Measurements from ENCODE around the gene HAUS2.

HAUS2 gene

GRCh38 chr15:42608110-42608531, 59.5 kb downstream of the HAUS2 start:
- H3K27ac Mint-ChIP-seq: no peak overlapping the region
- H3K4me3 Mint-ChIP-seq: no peak overlapping the region
- no peaks in the 10 kb centered on the region for H3K9me3 Mint-ChIP-seq
- peaks cover 2% of the 10 kb centered on the region for H3K27me3 Mint-ChIP-seq
- intact Hi-C loops (cut with micrococcal nuclease): no loop called here
- H3K4me1 Mint-ChIP-seq (ENCODE audit: low read depth): peaks cover 16% of the 10 kb centered on the region
- H3K36me3 Mint-ChIP-seq (ENCODE audit: low read depth): no peaks in the 10 kb centered on the region

- H3K27ac Mint-ChIP-seq: no peak overlapping the region
- H3K27me3 Mint-ChIP-seq: peaks cover 2% of the 10 kb centered on the region
- H3K4me1 Mint-ChIP-seq (ENCODE audit: low read depth): peaks cover 16% of the 10 kb centered on the region
- H3K36me3 Mint-ChIP-seq (ENCODE audit: low read depth): no peaks in the 10 kb centered on the region
- intact Hi-C loops (cut with micrococcal nuclease): no loop called here
- H3K4me3 Mint-ChIP-seq: no peak overlapping the region
- no peaks in the 10 kb centered on the region for H3K9me3 Mint-ChIP-seq
These were observed 60.3 kb downstream of the HAUS2 start for GRCh38 chr15:42608752-42609488.

GRCh38 chr15:42611532-42611931, 62.9 kb downstream of the HAUS2 start:
- Mint-ChIP-seq H3K9me3 (no peaks in the 10 kb centered on the region), H3K27me3 (peaks cover 2% of the 10 kb centered on the region), H3K4me3 (no peak overlapping the region), H3K36me3 (ENCODE audit: low read depth) (no peaks in the 10 kb centered on the region), H3K27ac (no peak overlapping the region), H3K4me1 (ENCODE audit: low read depth) (peaks cover 7% of the 10 kb centered on the region)
- intact Hi-C loops (cut with micrococcal nuclease): no loop called here

- intact Hi-C loops (cut with micrococcal nuclease): no loop called here
- Mint-ChIP-seq H3K4me3 (no peak overlapping the region), H3K36me3 (ENCODE audit: low read depth) (no peaks in the 10 kb centered on the region), H3K9me3 (no peaks in the 10 kb centered on the region), H3K4me1 (ENCODE audit: low read depth) (peaks cover 7% of the 10 kb centered on the region), H3K27me3 (peaks cover 2% of the 10 kb centered on the region), H3K27ac (no peak overlapping the region)
These were observed 63.8 kb downstream of the HAUS2 start for GRCh38 chr15:42612367-42612912.

- Mint-ChIP-seq H3K27me3 (no peaks in the 10 kb centered on the region), H3K4me1 (ENCODE audit: low read depth) (no peaks in the 10 kb centered on the region), H3K27ac (no peak overlapping the region), H3K9me3 (no peaks in the 10 kb centered on the region), H3K36me3 (ENCODE audit: low read depth) (no peaks in the 10 kb centered on the region), H3K4me3 (no peak overlapping the region)
- intact Hi-C loops (cut with micrococcal nuclease): no loop called here
These were observed 67.5 kb downstream of the HAUS2 start for GRCh38 chr15:42616107-42616506.
